GM12873 (cell line): Measurements from ENCODE around the gene TDRD1.

Source experiments
- TF ChIP-seq, protein P1 (sequence below): IDR thresholded peaks from 2 replicates; pipeline ENCODE4 v1.5.1; 2012; ENCODE audit warnings: low read depth, mild to moderate bottlenecking, moderate library complexity, low read length, control low read depth; ENCODE audit not compliant: insufficient read depth; ENCODE audit errors: missing control alignments

Gene TDRD1

GRCh38 chr10:114188900-114189299 is 9.7 kb downstream of the TDRD1 start:
- TF ChIP-seq, protein P1, sequence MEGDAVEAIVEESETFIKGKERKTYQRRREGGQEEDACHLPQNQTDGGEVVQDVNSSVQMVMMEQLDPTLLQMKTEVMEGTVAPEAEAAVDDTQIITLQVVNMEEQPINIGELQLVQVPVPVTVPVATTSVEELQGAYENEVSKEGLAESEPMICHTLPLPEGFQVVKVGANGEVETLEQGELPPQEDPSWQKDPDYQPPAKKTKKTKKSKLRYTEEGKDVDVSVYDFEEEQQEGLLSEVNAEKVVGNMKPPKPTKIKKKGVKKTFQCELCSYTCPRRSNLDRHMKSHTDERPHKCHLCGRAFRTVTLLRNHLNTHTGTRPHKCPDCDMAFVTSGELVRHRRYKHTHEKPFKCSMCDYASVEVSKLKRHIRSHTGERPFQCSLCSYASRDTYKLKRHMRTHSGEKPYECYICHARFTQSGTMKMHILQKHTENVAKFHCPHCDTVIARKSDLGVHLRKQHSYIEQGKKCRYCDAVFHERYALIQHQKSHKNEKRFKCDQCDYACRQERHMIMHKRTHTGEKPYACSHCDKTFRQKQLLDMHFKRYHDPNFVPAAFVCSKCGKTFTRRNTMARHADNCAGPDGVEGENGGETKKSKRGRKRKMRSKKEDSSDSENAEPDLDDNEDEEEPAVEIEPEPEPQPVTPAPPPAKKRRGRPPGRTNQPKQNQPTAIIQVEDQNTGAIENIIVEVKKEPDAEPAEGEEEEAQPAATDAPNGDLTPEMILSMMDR, result no peak

DNA sequence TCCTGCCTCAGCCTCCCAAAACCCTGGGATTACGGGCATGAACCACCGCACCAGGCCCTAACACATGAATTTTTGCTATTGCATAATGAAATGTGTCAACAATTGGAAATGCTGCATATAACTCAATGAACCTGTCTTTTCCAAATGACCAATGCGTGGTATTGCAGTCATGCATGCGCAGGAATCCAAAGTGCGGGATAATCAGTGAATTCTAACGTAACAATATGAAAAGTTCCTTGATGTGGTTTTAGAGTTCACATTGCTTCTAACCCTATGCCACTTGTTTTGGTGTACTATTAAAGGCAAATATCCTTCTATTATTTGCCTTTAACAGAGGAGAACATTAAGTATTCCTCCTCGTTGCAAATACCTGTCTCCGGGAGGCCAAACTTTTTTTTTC is 10.5 kb downstream of the TDRD1 start:
- TF ChIP-seq, protein P1, result no peak

- TF ChIP-seq, protein P1, result no peak
These were observed 15.9 kb downstream of the TDRD1 start for GRCh38 chr10:114195079-114195478.

- TF ChIP-seq, protein P1, result no peak
These were observed 20.1 kb downstream of the TDRD1 start for GRCh38 chr10:114199239-114199638.

GRCh38 chr10:114202812-114203211 is 23.7 kb downstream of the TDRD1 start:
- TF ChIP-seq, protein P1, result no peak

DNA sequence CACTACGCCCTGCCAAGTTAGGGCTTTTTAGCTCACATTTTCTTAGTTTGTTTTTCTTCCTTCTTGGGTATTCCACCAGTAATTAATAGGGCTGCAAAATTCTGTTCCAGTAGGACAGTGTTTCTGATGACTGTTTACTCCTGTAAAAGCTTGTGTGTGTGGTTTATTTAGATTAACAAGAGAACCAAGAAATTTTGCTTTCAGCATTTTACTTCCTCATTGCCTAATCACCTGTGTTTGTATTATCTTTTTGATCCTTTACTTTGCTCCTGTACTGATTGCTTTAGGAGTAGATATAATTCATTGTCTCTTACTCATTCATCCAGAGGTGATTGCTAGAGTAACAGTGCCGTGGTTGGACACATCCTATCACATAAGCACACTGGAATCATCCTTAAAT is 27.7 kb downstream of the TDRD1 start:
- TF ChIP-seq, protein P1, result no peak

DNA sequence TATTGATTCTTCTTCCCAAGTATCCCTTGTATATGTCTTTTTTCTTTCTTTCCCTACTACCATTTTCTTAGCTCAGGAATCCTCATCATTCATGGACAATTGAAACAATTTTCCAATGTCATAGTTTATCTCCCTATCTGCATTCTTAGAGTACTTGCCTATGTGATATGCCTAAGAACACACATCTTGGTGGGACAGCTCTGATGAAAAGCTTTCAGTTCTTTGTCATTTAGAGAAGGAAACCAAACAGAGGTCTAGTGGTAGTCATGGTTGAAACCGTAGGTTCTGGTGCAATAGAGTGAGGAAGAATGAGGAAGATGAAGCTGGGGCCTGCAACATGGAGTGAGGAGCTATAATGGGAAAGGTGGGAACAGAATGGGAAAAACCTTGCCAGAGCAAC is 28.2 kb downstream of the TDRD1 start:
- TF ChIP-seq, protein P1, result no peak
